ENCODE results near the gene AATK. TPM values are rescaled to one million over a fixed set of nuclear protein-coding genes. Genes with fewer than 3 reads are reported as not detected.

AATK gene
- total and polyA plus RNA-seq, 2 of the 13 experiments (the other 11 are each of a cell fraction or from before 2014, with no cell fraction given) = 2.9 to 8.4 TPM

DNA sequence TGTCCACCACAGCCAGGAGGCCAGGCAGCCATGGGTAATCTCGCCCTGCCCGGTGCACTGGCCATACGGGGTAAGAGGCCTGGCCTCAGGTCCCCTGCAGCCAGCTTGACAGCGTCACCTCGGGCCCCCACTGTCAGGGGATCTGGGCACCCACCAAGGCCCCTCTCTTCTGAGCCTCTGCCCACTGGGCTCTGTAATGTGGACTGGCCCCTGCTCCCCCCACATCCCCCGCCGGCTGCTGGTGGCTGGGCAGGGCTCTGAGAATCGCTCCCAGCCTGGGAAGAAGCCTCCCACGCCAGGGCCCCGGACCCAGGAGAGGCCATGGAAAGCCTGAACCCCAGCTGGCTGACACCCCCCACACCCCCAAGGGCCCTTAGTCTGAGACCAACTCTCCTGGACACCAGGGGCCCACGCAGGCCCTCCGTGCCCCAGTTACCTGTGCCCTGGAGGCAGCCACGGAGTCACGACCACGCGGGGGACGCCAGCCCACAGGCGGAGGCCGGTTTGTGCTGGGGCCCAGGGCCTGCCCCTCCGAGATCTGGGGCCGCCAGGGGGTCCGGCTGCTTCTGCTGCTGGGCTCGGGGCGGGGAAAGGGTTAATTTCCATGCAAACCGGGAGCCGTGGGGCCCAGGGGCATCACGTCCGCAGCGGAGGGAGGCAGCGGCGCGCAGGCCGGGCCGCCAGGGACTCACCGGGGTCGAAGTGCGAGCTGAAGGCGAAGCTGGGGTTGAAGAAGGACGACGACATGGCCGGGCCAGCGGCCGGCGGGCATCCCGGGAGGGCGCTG is 582 bp downstream of the AATK start, which contains the start of gene PVALEF (continued):
- TF ChIP-seq, protein P1, sequence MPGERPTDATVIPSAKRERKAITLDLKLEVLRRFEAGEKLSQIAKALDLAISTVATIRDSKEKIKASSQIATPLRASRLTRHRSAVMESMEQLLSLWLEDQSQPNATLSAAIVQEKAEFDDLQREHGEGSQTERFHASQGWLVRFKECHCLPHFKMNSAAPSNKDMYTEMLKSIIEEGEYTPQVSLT (CRISPR knock-in tag; IDR thresholded peaks at IDR 0.05; ENCODE audit: borderline replicate concordance, low read depth) = no peak
- 0 out of 2 replicates have a peak, but pooled peaks have one; percentile 17 for TF ChIP-seq NCOR1 (IDR thresholded peaks at IDR 0.05; ENCODE audit: borderline replicate concordance, low read length)
- no peak for TF ChIP-seq ZZZ3 (CRISPR knock-in tag; IDR thresholded peaks at IDR 0.05; ENCODE audit: borderline replicate concordance)
- no peak for TF ChIP-seq ZBTB1 (CRISPR knock-in tag; IDR thresholded peaks at IDR 0.05; ENCODE audit: borderline replicate concordance)
- peak; percentile 48; the same call in 1 of the 2 replicates for TF ChIP-seq ZNF232 (CRISPR knock-in tag; IDR thresholded peaks at IDR 0.05; ENCODE audit: borderline replicate concordance)
- no peak for TF ChIP-seq ZNF282 (IDR thresholded peaks at IDR 0.05; ENCODE audit: partially characterized antibody)
- TF ChIP-seq RBM39 (IDR thresholded peaks at IDR 0.05; ENCODE audit: low read depth, low read length, poor library complexity, severe bottlenecking) = no peak
- TF ChIP-seq ZNF546 (CRISPR knock-in tag; conservative IDR thresholded peaks at IDR 0.05) = peak; percentile 93

DNA sequence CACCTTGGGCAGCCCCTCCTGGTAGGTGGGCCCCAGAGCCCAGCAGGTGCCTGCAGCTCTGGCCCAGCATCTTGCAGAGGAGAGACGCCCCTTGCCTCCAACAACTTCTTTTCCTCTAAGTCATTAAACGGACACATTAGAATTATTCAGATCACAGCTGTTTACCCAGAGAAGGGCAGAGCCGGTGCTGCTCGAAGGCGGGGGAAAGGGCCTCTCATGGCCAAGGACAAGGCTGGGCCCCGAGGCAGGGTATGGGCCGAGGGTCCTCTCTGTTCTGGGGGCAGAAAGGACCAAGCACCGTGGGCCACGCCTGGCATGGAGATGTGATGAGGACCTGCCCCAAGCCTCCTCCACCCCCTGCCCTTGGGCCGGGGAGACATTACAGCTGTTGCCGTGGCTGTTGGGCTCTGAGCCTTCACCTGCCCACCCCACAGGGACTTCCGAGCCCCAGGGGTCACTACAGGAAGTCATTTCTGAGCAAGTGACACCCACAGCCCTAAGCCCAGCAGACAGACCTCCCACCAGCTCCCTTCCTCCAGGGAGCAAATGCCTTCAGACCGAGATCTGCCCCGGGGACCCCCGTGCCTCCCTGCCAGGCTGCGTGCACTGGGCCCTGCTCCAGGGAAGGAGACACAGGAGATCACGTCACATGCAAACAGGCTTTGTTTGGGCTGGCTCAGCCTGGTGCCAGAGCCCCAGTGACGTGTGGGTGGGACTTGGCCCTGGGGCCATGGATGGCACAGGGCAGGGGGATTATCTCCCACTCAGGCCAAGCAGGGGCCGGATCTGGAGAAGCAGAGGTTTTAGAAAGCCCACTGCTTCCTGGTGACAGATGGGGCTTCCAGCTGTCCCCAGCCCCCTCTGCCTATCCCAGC is 1.4 kb downstream of the AATK start:
- ChIA-PET POLR2A (interaction anchor here (0.8 to 2.0 kb wide), 8 partner anchors 12 to 75 kb away, joined by 3 to 7 read pairs (median 4); partner anchors contain the start of genes CEP131, NDUFAF8 and TEPSIN), CTCF (ENCODE audit: low intra/inter-chr PET ratio, low total read pairs) (no interaction called here)
- peak overlapping the region; percentile 86 for H3K4me2 ChIP-seq (ENCODE audit: low read depth, low read length)
- 17% methylated on average over 11 of the region's 19 CpGs for WGBS (ENCODE audit: low lambda C conversion rate)
- BruUV-seq (replicated peaks) = TSS peak; percentile 60
- FAIRE-seq (peak; percentile 30), ATAC-seq (peak; percentile 66), DNase-seq (ENCODE audit: low spot score) (peak; percentile 49)
- no peak overlapping the region for H2AFZ ChIP-seq (ENCODE audit: low read length)
- no peaks in the 10 kb centered on the region for H3K27me3 ChIP-seq (ENCODE audit: control insufficient read depth in 1 of 2, insufficient read depth in 2 of 2, low read length in 2 of 2)
- H3K4me1 ChIP-seq (ENCODE audit: insufficient read depth, low read length) = peaks cover 39% of the 10 kb centered on the region
- H3K27ac ChIP-seq (ENCODE audit: extremely low read length, insufficient read depth, low read length) = peak overlapping the region; percentile 78
- peak overlapping the region; percentile 84 to 95 (median 95) for H3K4me3 ChIP-seq (replicated peaks in 1 of 3; ENCODE audit: insufficient read depth in 1 of 3, low read depth in 2 of 3, low read length in 3 of 3)
- no peaks in the 10 kb centered on the region for H4K20me1 ChIP-seq (ENCODE audit: insufficient read depth, low read length)
- in situ Hi-C loops (cut with HindIII; ENCODE audit: extremely low pct_ligation_motif_present, low pct_unique_long_range_greater_than_20kb) (no loop called here), intact Hi-C loops (cut with micrococcal nuclease; ENCODE audit: unreplicated experiment) (no loop called here)
- H3K36me3 ChIP-seq (replicated peaks in 1 of 2; ENCODE audit: control insufficient read depth in 1 of 2, insufficient read depth in 2 of 2, low read length in 2 of 2) = no peaks in the 10 kb centered on the region
- H3K9ac ChIP-seq (ENCODE audit: insufficient read depth, low read depth, low read length) = peak overlapping the region; percentile 86
- H3K9me3 ChIP-seq (ENCODE audit: low read length) = no peaks in the 10 kb centered on the region
- H3K79me2 ChIP-seq (ENCODE audit: insufficient read depth, low read length) = no peaks in the 10 kb centered on the region
- TF ChIP-seq, protein P2, sequence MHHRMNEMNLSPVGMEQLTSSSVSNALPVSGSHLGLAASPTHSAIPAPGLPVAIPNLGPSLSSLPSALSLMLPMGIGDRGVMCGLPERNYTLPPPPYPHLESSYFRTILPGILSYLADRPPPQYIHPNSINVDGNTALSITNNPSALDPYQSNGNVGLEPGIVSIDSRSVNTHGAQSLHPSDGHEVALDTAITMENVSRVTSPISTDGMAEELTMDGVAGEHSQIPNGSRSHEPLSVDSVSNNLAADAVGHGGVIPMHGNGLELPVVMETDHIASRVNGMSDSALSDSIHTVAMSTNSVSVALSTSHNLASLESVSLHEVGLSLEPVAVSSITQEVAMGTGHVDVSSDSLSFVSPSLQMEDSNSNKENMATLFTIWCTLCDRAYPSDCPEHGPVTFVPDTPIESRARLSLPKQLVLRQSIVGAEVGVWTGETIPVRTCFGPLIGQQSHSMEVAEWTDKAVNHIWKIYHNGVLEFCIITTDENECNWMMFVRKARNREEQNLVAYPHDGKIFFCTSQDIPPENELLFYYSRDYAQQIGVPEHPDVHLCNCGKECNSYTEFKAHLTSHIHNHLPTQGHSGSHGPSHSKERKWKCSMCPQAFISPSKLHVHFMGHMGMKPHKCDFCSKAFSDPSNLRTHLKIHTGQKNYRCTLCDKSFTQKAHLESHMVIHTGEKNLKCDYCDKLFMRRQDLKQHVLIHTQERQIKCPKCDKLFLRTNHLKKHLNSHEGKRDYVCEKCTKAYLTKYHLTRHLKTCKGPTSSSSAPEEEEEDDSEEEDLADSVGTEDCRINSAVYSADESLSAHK (CRISPR knock-in tag; IDR thresholded peaks at IDR 0.05; ENCODE audit: borderline replicate concordance) = no peak
- TF ChIP-seq POLR2AphosphoS5 (IDR thresholded peaks at IDR 0.05; ENCODE audit: low read depth, low read length) (peak; percentile 37; the same call in 1 of the 2 replicates), FOXM1 (CRISPR knock-in tag; IDR thresholded peaks at IDR 0.05) (no peak), ZNF256 (CRISPR knock-in tag; conservative IDR thresholded peaks at IDR 0.05) (no peak), RFXAP (CRISPR knock-in tag; IDR thresholded peaks at IDR 0.05; ENCODE audit: borderline replicate concordance) (peak; percentile 62; the same call in 1 of the 2 replicates)
- TF ChIP-seq, protein P3, sequence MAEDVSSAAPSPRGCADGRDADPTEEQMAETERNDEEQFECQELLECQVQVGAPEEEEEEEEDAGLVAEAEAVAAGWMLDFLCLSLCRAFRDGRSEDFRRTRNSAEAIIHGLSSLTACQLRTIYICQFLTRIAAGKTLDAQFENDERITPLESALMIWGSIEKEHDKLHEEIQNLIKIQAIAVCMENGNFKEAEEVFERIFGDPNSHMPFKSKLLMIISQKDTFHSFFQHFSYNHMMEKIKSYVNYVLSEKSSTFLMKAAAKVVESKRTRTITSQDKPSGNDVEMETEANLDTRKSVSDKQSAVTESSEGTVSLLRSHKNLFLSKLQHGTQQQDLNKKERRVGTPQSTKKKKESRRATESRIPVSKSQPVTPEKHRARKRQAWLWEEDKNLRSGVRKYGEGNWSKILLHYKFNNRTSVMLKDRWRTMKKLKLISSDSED (CRISPR knock-in tag; IDR thresholded peaks at IDR 0.05) = no peak

Data from HepG2 (cell line).